Skin epidermis (tissue), 12 donors: Measurements from ENCODE around the gene KRT35.

Source experiments
- H3K27ac ChIP-seq, 21 experiments: fragments of 200-600 bp; sonication (generic) in 11 of 21; one replicate each; pipeline ENCODE4 v1.5.0; 2020; ENCODE audit warnings: mild to moderate bottlenecking in 3 of 21, inconsistent platforms in 2 of 21, moderate library complexity in 2 of 21
- H3K4me3 ChIP-seq, 7 experiments: fragments of 200-600 bp; sonication (generic) in 2 of 7; one replicate each; pipeline ENCODE4 v1.5.0; 2020; ENCODE audit warnings: inconsistent platforms in 2 of 7, mild to moderate bottlenecking in 2 of 7, moderate library complexity in 1 of 7

KRT35 gene

GRCh38 chr17:41481036-41481435 lies at the start of gene KRT35:
TSS of gene KRT35 (minus strand) at chr17:41481151. CDS start at chr17:41481097, 54 bp downstream.
- Histone ChIP-seq H3K27ac (no peak within 1 kb of the TSS), H3K4me3 (no peak within 1 kb of the TSS)

GRCh38 chr17:41530062-41531048 lies 49.4 kb upstream of the KRT35 start:
- peak overlapping the region in 3 of 21 experiments; percentile 8 to 38 (median 31) for H3K27ac ChIP-seq
- H3K4me3 ChIP-seq, result no peak overlapping the region

GRCh38 chr17:41529491-41529915 lies 48.6 kb upstream of the KRT35 start:
- peak overlapping the region in 3 of 21 experiments; percentile 8 to 38 (median 31) for H3K27ac ChIP-seq
- H3K4me3 ChIP-seq, result no peak overlapping the region

GRCh38 chr17:41528959-41529353 lies 48.0 kb upstream of the KRT35 start:
- Histone ChIP-seq H3K27ac (peak overlapping the region in 2 of 21 experiments; percentile 17 to 31), H3K4me3 (no peak overlapping the region)

- peak overlapping the region in 7 of 21 experiments; percentile 13 to 65 (median 35) for H3K27ac ChIP-seq
Measured at GRCh38 chr17:41527063-41528023, 46.4 kb upstream of the KRT35 start.

GRCh38 chr17:41524261-41524660 lies 43.3 kb upstream of the KRT35 start:
- H3K4me3 ChIP-seq, result no peak overlapping the region
- no peak overlapping the region for H3K27ac ChIP-seq

More at GRCh38 chr17:41527063-41528023, 46.4 kb upstream of the KRT35 start:
- peak overlapping the region in 3 of 7 experiments; percentile 0 to 16 (median 1) for H3K4me3 ChIP-seq

- Histone ChIP-seq H3K27ac (no peak overlapping the region), H3K4me3 (no peak overlapping the region)
Measured at GRCh38 chr17:41523787-41524186, 42.8 kb upstream of the KRT35 start.

- Histone ChIP-seq H3K4me3 (no peak overlapping the region), H3K27ac (no peak overlapping the region)
Measured at GRCh38 chr17:41523225-41523593, 42.3 kb upstream of the KRT35 start.

GRCh38 chr17:41522301-41523224 lies 41.6 kb upstream of the KRT35 start:
- Histone ChIP-seq H3K4me3 (no peak overlapping the region), H3K27ac (peak overlapping the region in 4 of 21 experiments; percentile 2 to 29 (median 12))

GRCh38 chr17:41521574-41522261 lies 40.8 kb upstream of the KRT35 start:
- H3K27ac ChIP-seq, result peak overlapping the region in 4 of 21 experiments; percentile 2 to 42 (median 34)

GRCh38 chr17:41520821-41521521 lies 40.0 kb upstream of the KRT35 start:
- Histone ChIP-seq H3K27ac (peak overlapping the region in 3 of 21 experiments; percentile 42 to 68 (median 51)), H3K4me3 (no peak overlapping the region)

More at GRCh38 chr17:41521574-41522261, 40.8 kb upstream of the KRT35 start:
- no peak overlapping the region for H3K4me3 ChIP-seq

GRCh38 chr17:41519501-41520224 lies 38.7 kb upstream of the KRT35 start:
- Histone ChIP-seq H3K4me3 (peak overlapping the region in 1 of 7 experiments; percentile 49), H3K27ac (peak overlapping the region in 7 of 21 experiments; percentile 29 to 68 (median 51))

- H3K27ac ChIP-seq, result peak within 1 kb of the TSS in 10 of 21 experiments; percentile 24 to 68 (median 46)
- peak within 1 kb of the TSS; percentile 3 to 49 (median 13) for H3K4me3 ChIP-seq
Measured at GRCh38 chr17:41518789-41519449, 38.0 kb upstream of the KRT35 start, which contains the start of gene KRT15. TSS of gene KRT15 (minus strand) at chr17:41518890. CDS start at chr17:41518827, 63 bp downstream.

GRCh38 chr17:41518031-41518430 lies 37.1 kb upstream of the KRT35 start:
- Histone ChIP-seq H3K27ac (peak overlapping the region in 7 of 21 experiments; percentile 24 to 68 (median 46)), H3K4me3 (peak overlapping the region; percentile 3 to 49 (median 13))

GRCh38 chr17:41516830-41517283 lies 35.9 kb upstream of the KRT35 start:
- H3K4me3 ChIP-seq, result peak overlapping the region in 5 of 7 experiments; percentile 12 to 49 (median 37)
- H3K27ac ChIP-seq, result peak overlapping the region in 7 of 21 experiments; percentile 8 to 68 (median 46)
